ENCODE data around the gene PMM2.
"Not testable (repeated sequence)": the region's sequence is repeated elsewhere in the genome, so short reads cannot be mapped to it uniquely, and the experiment has no call there.

Gene PMM2

DNA sequence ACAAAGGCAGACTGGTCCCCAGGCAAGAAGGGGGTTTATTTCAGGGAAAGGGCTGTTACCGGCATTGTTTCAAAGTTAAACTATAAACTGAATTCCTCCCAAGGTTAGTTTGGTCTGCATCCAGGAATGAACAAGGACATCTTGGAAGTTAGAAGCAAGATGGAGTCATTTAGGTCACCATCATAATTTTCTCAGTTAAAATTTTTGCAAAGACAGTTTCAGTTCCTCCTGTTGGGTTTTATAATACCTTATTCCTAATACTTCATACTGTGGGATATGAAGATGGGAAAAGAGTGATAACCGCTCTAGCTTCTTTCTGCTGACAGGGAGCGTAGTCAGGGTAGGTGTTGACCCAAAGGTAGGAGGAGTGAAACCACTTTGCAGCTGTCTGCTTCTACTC is 24.8 kb downstream of the PMM2 start:
- DNase-seq: no peak

DNA sequence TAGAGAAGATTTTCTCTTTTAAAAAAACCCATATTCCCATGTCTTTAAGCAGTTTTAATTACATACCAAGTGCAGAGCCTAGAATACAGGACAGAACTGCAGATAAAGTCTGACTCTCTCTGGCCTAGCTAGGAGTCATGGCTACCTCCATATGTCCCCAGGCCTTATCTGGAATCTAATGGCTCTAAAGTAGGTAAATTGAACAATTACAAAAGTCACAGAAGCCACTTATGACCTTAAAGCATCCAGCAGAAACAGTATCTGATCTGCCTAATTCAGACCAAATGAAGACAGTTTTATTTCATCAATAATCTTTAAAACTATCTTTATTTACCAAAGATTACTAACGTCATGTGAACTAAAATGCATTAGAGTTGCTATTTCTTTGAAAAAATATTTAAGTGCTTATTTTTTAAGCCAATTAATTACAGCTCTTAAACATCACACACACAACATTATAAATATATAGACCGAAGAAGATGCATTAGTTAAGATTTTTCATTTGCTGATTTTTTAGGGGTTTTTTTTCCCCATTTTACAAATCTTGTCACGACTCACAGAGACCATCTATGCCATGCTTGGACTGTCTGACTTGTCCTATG is 28.7 kb downstream of the PMM2 start:
- no peak for DNase-seq

DNA sequence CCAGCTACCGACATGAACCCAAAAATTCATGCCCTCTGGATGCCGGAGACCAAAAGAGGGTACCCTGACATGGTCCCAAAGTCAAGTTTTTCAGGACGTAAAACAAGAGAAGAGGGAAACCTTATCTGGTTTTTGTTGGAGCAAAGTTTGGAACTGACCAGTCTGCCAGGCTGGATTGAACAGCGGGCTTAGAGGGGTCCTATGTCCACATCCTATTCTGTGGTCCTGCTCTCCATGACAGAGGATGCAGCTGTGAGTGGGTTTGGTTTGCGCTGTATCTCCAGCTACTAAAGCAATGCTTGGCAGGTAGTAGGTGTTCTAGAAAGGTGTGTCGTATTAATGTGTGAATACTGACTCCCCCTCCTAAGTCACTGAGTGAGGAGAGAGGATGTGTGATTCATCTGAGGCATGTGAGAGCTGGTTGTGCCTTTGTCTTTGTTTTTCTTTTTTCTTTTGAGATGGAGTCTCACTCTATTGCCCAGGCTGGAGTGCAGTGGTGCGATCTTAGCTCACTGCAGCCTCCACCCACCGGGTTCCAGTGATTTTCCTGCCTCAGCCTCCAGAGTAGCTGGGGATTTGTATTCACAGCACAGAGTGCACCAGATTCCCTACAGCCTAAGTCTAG is 31.0 kb downstream of the PMM2 start:
- DNase-seq: no peak

GRCh38 chr16:8831450-8831849 is 33.8 kb downstream of the PMM2 start:
- DNase-seq: no peak

DNA sequence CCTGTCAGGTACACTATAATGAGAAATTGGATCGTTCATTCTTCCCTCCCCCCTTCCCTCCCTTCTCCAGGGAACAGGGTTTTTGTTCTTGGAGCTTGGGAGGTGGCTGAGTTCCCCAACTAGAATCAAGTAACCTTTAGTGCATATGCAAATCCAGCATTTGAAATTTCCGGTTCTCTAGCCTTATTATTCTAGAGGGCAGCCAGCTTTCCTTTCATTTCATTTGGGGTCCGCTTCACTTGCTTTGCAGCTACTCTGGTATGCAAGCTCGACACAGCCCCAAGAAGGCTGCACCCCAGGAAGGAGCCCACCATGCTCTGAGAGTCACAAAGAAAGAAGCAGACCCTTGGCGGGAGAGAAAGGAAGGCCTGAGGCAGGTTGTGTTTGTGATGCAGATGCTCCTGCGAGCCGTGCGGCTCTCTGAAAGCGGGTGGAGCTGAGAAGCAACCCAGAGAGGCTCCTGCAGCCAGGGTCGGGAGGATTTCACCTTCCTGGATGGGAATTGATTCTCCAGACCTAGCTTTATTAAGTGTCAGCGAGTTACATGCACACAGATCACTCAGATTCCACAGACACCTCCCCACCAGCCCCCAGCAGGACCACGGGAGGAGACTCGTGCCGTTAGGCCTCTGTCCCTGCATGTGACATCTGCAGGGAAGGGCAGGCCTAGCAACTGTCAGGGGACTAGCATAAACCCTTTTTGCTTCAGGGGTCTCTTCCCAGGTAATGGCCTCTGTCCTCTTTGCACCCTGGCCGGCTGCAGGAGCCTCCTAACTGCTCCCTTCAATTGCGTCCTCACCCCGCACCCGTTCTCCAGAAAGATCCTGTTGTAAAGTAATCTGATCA is 34.5 kb downstream of the PMM2 start:
- DNase-seq: no peak

DNA sequence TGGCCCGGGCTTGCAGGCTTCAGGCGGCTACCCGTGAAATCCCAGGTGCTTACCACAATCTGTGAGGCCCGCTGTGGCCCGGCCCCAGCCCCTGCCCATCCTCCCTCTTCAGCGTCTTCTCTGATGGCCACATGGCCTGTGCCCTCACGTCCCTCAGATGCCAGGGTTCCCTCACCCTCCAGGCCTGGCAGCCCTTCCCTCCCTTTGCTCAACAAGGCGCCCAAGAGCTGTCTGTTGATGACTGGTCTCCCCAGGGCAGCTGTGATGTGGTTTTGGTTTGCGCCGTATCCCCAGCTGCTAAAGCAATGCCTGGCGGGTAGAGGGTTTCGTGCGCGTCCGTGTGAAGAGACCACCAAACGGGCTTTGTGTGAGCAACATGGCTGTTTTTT is 35.1 kb downstream of the PMM2 start:
- no peak for DNase-seq

GRCh38 chr16:8836797-8837196 is 39.2 kb downstream of the PMM2 start:
- DNase-seq: peak; percentile 81

GRCh38 chr16:8837594-8837993 is 40.0 kb downstream of the PMM2 start:
- not testable (repeated sequence) for DNase-seq

- DNase-seq: peak; percentile 49
Measured at GRCh38 chr16:8842016-8842415, 44.4 kb downstream of the PMM2 start.

DNA sequence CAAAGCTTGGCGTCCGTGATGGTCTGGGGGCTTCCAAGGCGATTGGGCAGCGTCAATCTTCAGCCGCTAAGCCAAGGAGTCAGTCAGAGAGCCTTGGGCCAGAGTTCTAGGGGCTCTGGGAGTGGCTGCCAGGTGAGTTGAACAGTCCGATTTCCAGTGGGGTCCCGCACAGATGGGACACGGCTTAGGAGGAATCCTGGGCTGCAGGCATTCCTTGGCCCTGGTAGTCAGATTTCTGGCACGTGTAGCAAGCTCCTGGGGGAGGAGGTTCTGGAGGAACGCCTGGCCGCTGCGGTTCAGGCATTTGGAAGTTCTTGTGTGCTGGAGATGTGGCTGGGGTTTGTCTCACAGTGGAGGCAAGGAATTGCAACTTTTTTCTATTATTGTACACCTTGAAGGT is 45.7 kb downstream of the PMM2 start:
- not testable (repeated sequence) for DNase-seq

DNA sequence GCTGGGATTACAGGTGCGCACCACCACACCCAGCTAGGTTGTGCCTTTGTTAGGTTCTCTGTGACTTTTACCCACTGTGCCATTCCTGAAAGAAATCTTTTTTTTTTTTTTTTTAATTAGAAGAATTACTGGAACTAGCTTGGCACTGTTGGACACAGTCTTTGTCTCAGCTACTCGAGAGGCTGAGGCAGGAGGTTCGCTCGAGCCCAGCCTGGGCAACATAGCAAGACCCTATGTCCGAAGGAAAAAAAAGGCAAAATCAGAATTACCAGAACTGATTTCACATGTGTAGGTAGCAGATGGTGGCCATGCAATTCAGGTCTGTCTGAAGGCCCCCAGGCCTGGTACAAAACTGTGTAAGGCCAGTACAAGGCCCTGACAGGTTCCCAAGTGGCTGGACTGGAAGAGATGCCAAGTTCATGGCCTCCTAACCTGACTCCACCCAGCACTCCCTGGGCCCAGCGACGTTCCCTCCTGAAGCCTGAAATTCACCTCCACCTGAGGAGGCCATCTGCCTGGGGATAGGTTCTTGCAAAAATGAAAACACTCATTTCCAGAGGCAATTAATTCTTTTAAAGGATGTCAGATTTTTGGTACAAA is 48.2 kb downstream of the PMM2 start:
- no peak for DNase-seq

DNA sequence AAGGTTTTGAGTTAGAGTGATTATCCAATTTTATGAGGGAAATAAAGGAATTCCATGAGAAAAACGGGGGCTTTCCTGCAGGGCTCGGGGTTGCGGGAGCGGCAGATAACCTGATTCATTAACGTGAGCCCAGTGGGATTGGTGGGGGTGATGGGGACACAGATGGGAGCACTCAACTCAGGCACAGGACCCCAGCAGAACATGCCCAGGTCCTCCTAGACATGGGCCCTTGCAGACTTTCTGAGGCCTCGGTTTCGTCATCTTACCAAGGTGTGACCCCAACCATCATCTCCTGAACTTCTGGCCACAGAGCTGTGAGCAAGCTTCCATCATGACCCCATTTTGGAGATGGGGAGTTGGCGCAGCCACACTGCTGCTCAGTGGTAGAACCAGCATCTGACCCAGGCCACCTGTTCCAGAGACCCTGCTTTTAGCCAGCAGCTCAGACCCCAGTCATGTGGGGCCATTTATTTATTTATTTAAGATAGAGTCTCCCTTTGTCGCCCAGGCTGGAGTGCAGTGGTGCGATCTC is 48.8 kb downstream of the PMM2 start:
- DNase-seq: no peak

DNA sequence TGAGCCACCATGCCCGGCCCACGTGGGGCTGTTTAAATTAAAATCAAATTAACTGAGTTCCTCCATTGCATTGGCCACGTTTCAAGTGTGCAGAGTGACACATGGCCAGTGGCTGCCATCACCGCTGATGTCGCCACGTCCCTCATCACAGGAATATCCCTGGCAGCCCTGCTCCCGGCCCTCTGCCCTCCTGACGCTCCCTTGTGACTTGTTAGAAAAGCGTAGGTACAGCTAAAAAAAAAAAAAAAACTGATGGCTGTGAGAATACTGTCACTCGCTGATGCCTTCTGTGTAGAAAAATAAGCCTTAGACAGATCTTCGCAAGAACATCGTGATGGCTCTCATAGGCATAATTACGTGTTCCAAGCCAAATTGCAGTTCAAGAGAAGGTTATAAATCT is 49.5 kb downstream of the PMM2 start:
- DNase-seq: no peak

- no peak for DNase-seq
Measured at GRCh38 chr16:8847623-8848022, 50.0 kb downstream of the PMM2 start.

DNA sequence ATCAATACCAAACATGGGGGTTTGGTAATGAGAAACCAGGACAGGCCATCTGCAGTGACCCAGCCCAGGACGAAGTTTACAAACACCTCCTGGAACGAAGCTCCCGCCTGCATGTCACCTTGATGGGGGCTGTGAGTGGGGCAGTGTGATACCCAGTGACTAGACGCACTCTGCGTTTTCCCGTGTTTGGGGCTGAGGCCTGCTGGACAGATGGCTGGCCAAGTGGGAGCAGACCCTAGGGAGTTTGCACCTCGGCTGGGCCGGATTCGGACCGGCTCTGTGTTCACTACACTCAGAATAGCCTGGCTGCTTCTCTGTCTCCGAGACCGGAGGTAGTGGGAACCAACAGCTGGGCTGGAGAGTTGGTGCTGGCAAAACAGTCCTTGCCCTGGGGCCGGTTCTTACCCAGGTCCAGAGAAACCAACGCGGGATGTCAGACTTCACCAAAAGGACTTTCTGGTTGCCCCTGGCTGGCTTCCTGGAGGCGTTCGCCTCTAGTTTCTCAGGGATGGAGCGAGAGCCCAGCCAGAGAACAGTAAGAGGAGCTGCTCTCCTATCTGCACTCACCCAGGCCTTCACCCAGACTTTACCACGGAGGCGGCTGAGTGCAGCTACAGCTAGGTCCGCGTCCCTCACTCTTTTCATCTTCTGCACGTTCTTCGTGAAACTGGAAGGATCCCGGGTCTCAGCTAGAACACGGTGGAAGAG is 50.7 kb downstream of the PMM2 start:
- no peak for DNase-seq

- no peak for DNase-seq
Measured at GRCh38 chr16:8848939-8849391, 51.3 kb downstream of the PMM2 start.

- no peak for DNase-seq
Measured at GRCh38 chr16:8849411-8850011, 51.9 kb downstream of the PMM2 start.

DNA sequence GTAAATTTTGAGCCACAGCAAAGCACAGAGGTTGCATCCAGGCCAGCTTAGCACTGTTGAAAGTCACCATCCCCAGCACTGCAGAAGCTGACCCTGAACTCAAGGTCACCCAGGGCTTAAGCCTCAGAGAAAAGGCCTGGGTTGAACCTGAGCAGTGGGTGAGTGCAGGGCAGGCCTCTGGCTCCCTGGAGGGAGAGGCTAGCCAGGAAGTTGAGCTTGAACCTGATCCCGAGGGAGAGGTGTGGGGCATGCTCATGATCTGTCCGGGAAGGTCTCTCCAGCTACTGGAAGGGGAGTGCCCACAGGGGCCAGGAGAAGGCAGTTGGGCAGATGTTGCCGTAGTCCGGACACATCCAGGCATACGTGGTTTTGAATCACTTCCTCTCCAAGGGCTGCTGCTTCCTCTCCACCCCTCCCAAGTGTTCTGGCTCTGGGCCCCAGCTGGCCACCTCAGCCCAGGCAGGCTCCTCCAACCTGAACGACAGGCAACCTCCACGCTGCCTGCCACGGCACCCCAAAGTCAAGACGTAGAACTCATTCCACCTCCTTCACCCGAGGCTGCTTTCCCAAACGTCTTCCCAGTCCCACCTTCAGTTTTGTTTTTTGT is 52.7 kb downstream of the PMM2 start:
- DNase-seq: peak; percentile 28

DNA sequence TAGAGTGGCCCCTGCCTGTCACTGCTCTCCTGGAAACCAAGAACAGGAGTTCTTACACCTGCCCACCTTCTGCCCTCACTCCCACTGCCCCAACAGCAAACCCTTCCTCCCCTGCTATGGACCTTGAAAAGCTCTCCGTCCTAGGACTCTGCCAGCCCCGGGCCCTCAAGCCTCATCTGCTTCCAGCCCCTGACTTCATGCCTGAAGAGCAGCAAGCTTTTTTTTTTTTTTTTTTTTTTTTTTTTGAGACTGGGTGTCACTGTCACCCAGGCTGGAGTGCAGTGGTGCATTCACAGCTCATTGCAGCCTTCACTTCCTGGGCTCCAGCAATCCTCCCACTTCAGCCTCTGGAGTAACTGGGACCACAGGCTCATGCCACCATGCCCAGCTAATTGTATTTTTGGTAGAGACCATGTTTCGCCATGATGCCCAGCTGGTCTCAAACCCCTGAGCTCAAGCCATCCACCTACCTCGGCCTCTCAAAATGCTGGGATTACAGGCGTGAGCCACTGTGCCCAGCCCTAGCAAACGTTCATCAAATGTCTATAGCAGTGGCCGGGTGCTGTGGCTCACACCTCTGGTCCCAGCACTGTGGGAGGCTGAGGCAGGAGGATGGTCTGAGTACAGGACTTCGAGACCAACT is 54.2 kb downstream of the PMM2 start:
- no peak for DNase-seq

DNA sequence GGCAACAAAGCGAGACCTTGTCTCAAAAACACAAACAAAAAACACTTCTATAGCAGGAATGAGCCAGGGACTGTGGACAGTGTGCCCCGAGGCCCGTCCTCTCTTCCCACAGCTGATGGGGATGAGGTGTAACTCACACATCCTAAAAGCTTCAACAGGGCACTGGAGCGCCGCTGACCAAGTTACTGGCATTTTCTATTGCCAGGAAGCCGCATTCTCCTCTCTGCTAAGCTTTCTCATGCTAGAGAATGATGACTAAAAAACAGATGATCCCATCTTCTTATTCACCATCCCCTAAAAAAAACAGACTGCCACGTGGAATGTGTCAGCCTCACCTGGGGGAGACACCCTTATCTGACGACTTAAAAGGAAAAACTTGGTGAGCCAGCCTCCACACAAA is 54.9 kb downstream of the PMM2 start:
- DNase-seq: no peak

DNA sequence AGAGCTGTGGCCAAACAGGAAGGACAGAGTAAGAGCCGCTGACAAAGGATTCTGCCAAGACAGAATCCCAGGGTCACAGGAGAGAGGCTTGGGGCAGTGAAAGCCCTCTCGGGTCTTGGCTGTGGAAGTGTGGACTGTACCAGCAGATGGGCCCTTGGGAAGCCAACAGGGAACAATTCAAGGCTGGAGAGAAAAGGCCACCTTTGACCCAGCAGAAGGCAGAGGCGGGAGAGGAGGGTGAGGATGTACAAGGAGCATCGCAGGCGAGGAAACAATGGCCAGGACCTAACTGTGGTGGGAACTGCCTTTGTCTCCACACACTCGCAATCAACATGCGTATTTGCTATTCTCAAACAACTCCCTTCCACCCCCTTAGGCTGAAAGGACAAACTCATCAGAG is 55.5 kb downstream of the PMM2 start:
- DNase-seq: no peak
